Transverse colon (tissue), 4 donors: ENCODE results near the gene ANKIB1. TPM values are rescaled to one million over a fixed set of nuclear protein-coding genes. Genes with fewer than 3 reads are reported as not detected.

ENCODE experiments used
- DNase-seq: peaks from one replicate; pipeline ENCODE4 v3.0.0-alpha.2; 2019
- H3K27ac ChIP-seq, 4 donors: fragments of 200-600 bp; sonication (generic); 2 replicates each; pipeline ENCODE4 v1.5.1; 2016 to 2018; ENCODE audit warnings: inconsistent platforms in 4 of 4
- H3K27me3 ChIP-seq: fragments of 200-600 bp; sonication (generic); 2 replicates; pipeline ENCODE4 v1.5.1; 2017; ENCODE audit warnings: inconsistent platforms
- H3K36me3 ChIP-seq, 4 donors: fragments of 200-600 bp; sonication (generic); 2 replicates each; pipeline ENCODE4 v1.5.1; 2017 to 2019; ENCODE audit warnings: inconsistent platforms in 4 of 4
- H3K4me1 ChIP-seq, 4 donors: fragments of 200-600 bp; sonication (generic); 2 replicates each; pipeline ENCODE4 v1.5.1; 2017 to 2020; ENCODE audit warnings: inconsistent platforms in 4 of 4
- H3K4me3 ChIP-seq, 4 donors: fragments of 200-600 bp; sonication (generic); 1 replicate in 1 of 4; 2 replicates in 3 of 4; pipeline versions ENCODE4 v1.5.1 to v1.6.1; 2017 to 2019; ENCODE audit warnings: inconsistent platforms in 4 of 4
- H3K9me3 ChIP-seq, 2 donors: fragments of 200-600 bp; sonication (generic); 2 replicates each; pipeline ENCODE4 v1.5.1; 2017 to 2019; ENCODE audit warnings: inconsistent platforms in 2 of 2
- EP300 ChIP-seq: sonication (generic); formaldehyde crosslinking; IDR thresholded peaks from one replicate; pipeline ENCODE4 v1.6.1; 2017; ENCODE audit warnings: antibody characterized with exemption, low read depth
- POLR2A ChIP-seq: fragments of 450-650 bp; IDR thresholded peaks from one replicate; pipeline ENCODE4 v1.6.1; 2016; ENCODE audit warnings: antibody characterized with exemption, mild to moderate bottlenecking, moderate library complexity
- POLR2AphosphoS5 ChIP-seq, 3 donors: sonication (generic); formaldehyde crosslinking; IDR thresholded peaks; one replicate each; pipeline ENCODE4 v1.6.1; 2016; ENCODE audit warnings: antibody characterized with exemption in 3 of 3
- WGBS, 2 donors: methylation state at CpG; one replicate each; pipeline ENCODE4 v1.1.5; 2018; ENCODE audit warnings: low coverage in 1 of 2; 5-methylcytosine and 5-hydroxymethylcytosine counted together
- in situ Hi-C, 4 donors: fragments of 200-750 bp; cut with MboI; loops; one replicate each; pipeline versions ENCODE4 v1.15.0 to v1.15.1; 2017; ENCODE audit warnings: low sequenced_read_pairs in 3 of 4, low pct_ligation_motif_present in 1 of 4, low pct_unique_long_range_greater_than_20kb in 1 of 4
- intact Hi-C: fragments of 100-400 bp; cut with DNase I; formaldehyde crosslinking; loops from one replicate; pipeline ENCODE4 v1.15.1; 2023; ENCODE audit warnings: low total_unique reads
- total RNA-seq, 4 donors: library from RNA; depleted of rRNA; stranded (reverse); fragments of >200 nt; gene quantifications; one replicate each; pipeline ENCODE4 v1.1.0, GENCODE V29; 2016
- TF ChIP-seq, protein P1 (sequence below), 5 experiments: fragments of 200-600 bp in 3 of 5; fragments of 450-650 bp in 2 of 5; sonication (generic) in 3 of 5; IDR thresholded peaks; 1 replicate in 2 of 5; 2 replicates in 3 of 5; pipeline ENCODE4 v1.5.1; 2016 to 2017; ENCODE audit warnings: antibody characterized with exemption in 5 of 5, inconsistent platforms in 3 of 5, mild to moderate bottlenecking in 2 of 5, moderate library complexity in 1 of 5

ANKIB1 gene
- total RNA-seq, 4 donors from 2014 or later: 29.9 to 45.9 (median 38.5) TPM

DNA sequence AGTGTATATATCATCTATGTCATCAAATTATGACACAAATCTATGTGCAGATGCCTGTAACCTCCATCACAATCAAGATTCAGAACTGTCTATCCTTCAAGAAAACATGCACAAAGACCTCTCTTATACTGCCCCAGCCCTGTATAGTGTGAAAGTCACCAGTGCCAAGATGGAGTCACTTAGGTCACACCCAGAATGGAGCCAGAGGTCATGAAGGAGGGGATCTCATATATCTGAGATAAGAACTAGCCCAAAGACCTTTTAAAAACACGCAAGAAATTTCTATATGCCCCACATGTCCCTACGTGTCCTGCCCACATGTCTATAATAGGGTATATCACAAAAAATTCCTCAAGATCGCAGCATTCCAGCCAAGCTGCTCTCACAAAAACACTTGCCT lies 181.4 kb downstream of the ANKIB1 start:
- Histone ChIP-seq H3K4me1 (peaks cover 0 to 6% (median 2%) of the 10 kb centered on the region in 4 donors), H3K9me3 (no peaks in the 10 kb centered on the region), H3K36me3 (no peaks in the 10 kb centered on the region), H3K27ac (no peak overlapping the region), H3K4me3 (no peak overlapping the region), H3K27me3 (no peaks in the 10 kb centered on the region)
- DNase-seq: no peak
- in situ Hi-C loops (loop anchor here in 2 of 4 donors (25.0 kb wide), 1 partner anchor 190 kb away; the partner anchor contains the start of genes ANKIB1 (in 2 of the 2) and KRIT1 (in 2 of the 2)), intact Hi-C loops (no loop called here)
- no peak for TF ChIP-seq POLR2A
- no peak for TF ChIP-seq EP300
- no peak for TF ChIP-seq POLR2AphosphoS5 (IDR thresholded peaks at IDR 0.05)
- TF ChIP-seq, protein P1, sequence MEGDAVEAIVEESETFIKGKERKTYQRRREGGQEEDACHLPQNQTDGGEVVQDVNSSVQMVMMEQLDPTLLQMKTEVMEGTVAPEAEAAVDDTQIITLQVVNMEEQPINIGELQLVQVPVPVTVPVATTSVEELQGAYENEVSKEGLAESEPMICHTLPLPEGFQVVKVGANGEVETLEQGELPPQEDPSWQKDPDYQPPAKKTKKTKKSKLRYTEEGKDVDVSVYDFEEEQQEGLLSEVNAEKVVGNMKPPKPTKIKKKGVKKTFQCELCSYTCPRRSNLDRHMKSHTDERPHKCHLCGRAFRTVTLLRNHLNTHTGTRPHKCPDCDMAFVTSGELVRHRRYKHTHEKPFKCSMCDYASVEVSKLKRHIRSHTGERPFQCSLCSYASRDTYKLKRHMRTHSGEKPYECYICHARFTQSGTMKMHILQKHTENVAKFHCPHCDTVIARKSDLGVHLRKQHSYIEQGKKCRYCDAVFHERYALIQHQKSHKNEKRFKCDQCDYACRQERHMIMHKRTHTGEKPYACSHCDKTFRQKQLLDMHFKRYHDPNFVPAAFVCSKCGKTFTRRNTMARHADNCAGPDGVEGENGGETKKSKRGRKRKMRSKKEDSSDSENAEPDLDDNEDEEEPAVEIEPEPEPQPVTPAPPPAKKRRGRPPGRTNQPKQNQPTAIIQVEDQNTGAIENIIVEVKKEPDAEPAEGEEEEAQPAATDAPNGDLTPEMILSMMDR (IDR thresholded peaks at IDR 0.05): no peak
- 86 to 90% methylated on average over 2 to 3 of the region's 3 CpGs for WGBS, 2 donors

DNA sequence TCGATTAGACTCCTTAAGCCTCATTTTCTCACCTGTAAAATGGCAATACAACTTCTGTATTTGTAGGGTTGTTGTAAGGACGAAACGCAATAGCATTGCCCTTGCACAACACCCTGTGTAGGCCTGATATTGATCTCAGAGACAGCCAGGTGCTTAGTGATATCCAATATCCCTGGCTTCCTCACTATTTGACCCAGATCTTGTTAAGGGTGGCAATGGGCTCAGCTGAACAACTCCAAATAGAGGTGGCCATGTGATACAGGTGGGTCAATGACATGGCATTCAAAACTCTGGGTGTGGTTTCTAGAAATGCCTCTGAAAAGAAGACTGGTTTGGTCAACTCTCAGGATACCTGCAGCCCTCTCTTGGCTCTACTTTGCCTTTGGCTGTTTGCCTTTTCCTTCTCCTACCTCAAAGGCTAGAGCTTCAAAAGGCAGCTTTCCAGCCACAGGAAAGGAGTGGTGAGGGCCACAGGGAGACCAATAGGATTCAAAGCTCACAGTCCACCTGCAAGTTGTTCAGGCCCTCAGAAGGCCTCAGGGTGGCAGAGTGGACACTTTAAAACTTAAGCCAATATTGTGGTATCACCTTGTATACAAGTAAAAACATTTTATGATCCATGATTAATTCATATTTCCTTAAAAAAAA lies 186.6 kb downstream of the ANKIB1 start:
- no peak for DNase-seq
- in situ Hi-C loops (loop anchor here in 2 of 4 donors (25.0 kb wide), 1 partner anchor 195 kb away; the partner anchor contains the start of genes ANKIB1 (in 2 of the 2) and KRIT1 (in 2 of the 2)), intact Hi-C loops (no loop called here)
- TF ChIP-seq POLR2AphosphoS5 (IDR thresholded peaks at IDR 0.05): no peak
- TF ChIP-seq POLR2A: no peak
- TF ChIP-seq, protein P1 (IDR thresholded peaks at IDR 0.05): no peak
- TF ChIP-seq EP300: no peak
- Histone ChIP-seq H3K4me3 (no peak overlapping the region), H3K27ac (no peak overlapping the region), H3K27me3 (no peaks in the 10 kb centered on the region), H3K36me3 (no peaks in the 10 kb centered on the region), H3K4me1 (no peaks in the 10 kb centered on the region), H3K9me3 (no peaks in the 10 kb centered on the region)
- WGBS, 2 donors: 96 to 100% methylated on average over 1 to 3 of the region's 3 CpGs

DNA sequence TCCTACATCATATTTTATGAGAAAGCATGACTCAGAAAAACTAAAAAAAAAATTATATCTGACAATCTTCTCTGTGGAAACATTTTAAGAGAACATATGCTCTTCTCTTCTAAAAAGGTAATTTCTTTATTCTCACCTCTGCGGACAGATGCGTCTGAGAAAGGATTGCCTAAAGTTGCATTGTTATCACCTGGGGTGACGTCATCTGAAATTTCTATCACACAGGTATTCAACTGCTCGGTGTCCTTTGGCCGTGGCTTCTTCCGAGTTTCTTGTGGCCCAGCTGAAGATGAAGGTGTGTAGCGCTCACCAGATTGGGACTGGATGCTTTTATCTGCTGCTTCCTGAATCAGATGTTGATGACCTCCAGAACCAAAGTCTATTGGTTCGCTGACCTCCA lies 187.2 kb downstream of the ANKIB1 start:
- no peaks in the 10 kb centered on the region for H3K4me1 ChIP-seq
- DNase-seq: no peak
- H3K4me3 ChIP-seq: no peak overlapping the region
- intact Hi-C loops: no loop called here
- H3K27ac ChIP-seq: no peak overlapping the region
- H3K27me3 ChIP-seq: no peaks in the 10 kb centered on the region
- H3K36me3 ChIP-seq: no peaks in the 10 kb centered on the region
- 94% methylated on average over 7 to 8 of the region's 8 CpGs for WGBS, 2 donors
- in situ Hi-C loops: loop anchor here in 2 of 4 donors (25.0 kb wide), 1 partner anchor 196 kb away; the partner anchor contains the start of genes ANKIB1 (in 2 of the 2) and KRIT1 (in 2 of the 2)
- TF ChIP-seq POLR2AphosphoS5 (IDR thresholded peaks at IDR 0.05): no peak
- TF ChIP-seq, protein P1 (IDR thresholded peaks at IDR 0.05): no peak
- no peak for TF ChIP-seq POLR2A
- no peak for TF ChIP-seq EP300
- H3K9me3 ChIP-seq: no peaks in the 10 kb centered on the region

DNA sequence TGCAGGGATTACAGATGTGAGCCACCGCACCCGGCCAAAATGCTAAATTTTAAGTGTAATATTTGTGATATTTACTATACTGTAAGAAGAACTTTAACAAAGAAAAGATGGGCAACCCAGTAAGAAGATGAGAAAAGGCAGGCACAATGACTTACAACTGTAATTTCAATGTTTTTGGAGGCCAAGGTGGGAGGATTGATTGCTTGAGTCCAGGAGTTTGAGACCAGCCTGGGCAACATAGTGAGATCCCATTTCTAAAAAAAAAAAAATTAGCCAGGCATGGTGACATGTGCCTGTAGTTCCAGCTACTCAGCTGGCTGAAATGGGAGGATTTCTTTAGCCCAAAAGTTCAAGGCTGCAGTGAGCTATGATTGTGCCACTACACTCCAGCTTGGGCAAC lies 189.8 kb downstream of the ANKIB1 start:
- Histone ChIP-seq H3K27me3 (no peaks in the 10 kb centered on the region), H3K4me1 (no peaks in the 10 kb centered on the region), H3K36me3 (no peaks in the 10 kb centered on the region), H3K4me3 (no peak overlapping the region), H3K27ac (no peak overlapping the region), H3K9me3 (no peaks in the 10 kb centered on the region)
- intact Hi-C loops (no loop called here), in situ Hi-C loops (loop anchor here in 2 of 4 donors (25.0 kb wide), 1 partner anchor 198 kb away; the partner anchor contains the start of genes ANKIB1 (in 2 of the 2) and KRIT1 (in 2 of the 2))
- 80 to 99% methylated on average over 2 of the region's 2 CpGs for WGBS, 2 donors
- no peak for DNase-seq
- TF ChIP-seq POLR2AphosphoS5 (IDR thresholded peaks at IDR 0.05) (no peak), EP300 (no peak), POLR2A (no peak)
- TF ChIP-seq, protein P1 (IDR thresholded peaks at IDR 0.05): no peak
